Cardiac ventricle fibroblast (primary cell): ENCODE data around the gene FBXO15. TPM values are rescaled to one million over a fixed set of nuclear protein-coding genes. Genes with fewer than 3 reads are reported as not detected.

Experiments
- total RNA-seq: library from RNA; depleted of rRNA; stranded (reverse); fragments of >200 nt; gene quantifications from 2 replicates; pipeline ENCODE4 v1.2.3, GENCODE V29; 2015

FBXO15 gene
- total RNA-seq, result not detected in 2 replicates

GRCh38 chr18:74147779-74148542, at the start of gene FBXO15, which contains the start of gene TIMM21:
Gene FBXO15, minus strand, starts transcription at chr18:74147834. Its CDS starts 49 bp downstream, at chr18:74147785.
Gene TIMM21, plus strand, starts transcription at chr18:74148523. Its CDS starts 286 bp downstream, at chr18:74148809.

Other genes with a start within 250 kb of the FBXO15 start
- gene TIMM21, start 689 bp upstream of the FBXO15 start, total RNA-seq, result 23.7 and 33.1 TPM in 2 replicates
- gene CYB5A, start 144.1 kb upstream of the FBXO15 start, total RNA-seq, result 197 and 251 TPM in 2 replicates
- gene C18orf63, start 168.0 kb upstream of the FBXO15 start, total RNA-seq, result not detected in 2 replicates